Kidney glomerular epithelial cell (primary cell): ENCODE results near the gene CBX8.

Experiments used
- DNase-seq: peaks from one replicate; lab custom pipeline; 2025; lab: John Stamatoyannopoulos, UW

CBX8 gene

DNA sequence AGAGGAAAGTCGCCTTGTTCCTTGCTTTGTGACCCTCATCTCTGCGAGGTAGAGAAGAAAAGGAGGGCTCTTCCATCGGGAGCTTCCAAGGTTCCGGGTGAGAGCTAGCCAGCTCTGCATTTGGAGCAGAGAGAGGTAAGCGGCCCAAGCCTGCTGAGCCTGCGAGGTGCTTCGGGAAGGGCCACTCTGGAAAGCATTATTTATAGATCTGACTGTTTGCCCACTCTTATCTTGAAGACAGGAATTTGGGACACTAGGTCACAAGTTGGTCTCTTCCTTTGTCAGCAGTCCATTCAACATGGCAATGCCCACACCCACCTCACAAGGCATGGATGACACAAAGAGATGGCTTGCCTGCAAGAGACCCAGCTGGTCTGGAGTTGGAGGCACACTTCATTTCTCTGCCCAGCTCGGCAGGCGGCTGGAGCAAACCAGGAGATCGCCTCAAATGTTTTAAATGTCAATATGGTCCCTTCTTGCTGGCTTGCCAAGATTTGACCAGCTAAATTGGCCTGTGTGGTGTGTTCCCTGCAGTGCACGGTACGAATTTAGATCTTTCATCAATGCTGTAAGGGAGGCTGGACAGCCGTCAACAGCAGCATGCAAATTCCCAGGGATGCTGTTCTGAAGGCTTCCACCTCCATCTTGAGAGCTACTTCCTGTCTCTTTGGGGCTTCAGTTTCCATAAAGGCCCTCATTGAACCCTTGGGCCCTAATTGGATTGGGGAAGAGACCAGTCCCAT, 22.8 kb upstream of the CBX8 start:
- no peak for DNase-seq

DNA sequence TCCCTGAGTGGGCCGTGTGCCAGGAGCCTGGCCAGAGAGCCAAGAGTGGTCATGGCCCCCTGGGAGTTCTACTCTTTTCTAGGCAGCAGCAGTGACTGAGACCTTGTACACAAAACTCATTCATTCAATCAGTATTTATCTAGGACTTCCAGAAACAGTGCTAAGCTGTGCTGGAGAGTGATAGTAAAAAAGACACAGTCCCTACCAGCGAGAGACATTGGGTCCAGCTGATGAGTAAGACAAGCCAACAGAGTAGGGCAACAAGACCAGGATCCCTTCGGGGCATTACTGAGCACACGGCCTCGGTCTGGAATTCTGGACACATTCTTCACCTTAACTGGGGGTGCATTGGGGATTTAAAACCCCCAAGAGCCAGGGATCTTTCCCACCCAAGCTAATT, 22.2 kb upstream of the CBX8 start:
- no peak for DNase-seq

DNA sequence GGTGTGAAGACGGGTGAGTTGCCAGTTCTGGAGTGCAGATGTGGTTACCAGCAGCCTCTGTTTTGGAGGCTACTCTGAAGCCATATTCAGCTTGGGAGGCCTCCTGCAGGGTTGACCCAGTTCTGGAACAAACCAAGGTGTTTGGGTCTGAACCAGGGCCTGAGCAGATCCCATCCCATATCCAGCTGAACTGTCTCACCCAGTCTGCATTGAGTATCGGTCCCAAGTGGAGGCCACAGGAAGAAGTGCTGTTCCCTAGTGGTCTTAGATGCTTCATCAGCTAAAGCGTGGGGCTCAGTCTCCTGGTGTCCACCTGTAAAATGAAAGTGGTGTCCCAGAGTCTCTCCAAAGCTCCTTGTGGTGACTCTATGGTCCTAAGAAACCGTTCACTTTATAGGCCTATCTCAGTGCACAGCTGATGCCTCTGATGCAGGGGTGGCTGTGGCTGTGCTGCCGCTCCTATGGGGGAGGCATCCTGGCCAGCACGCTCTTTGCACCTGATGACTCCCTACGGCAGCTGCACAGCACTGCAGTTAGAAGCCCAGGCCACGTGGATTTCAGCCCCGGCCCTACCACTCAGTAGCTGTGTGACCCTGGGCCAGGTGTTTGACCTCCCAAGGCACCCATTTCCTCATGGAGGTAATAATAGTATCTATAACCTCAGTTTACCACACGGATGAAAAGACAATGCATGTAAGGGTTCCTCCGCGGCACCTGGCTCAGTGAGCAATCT, 21.3 kb upstream of the CBX8 start:
- no peak for DNase-seq

DNA sequence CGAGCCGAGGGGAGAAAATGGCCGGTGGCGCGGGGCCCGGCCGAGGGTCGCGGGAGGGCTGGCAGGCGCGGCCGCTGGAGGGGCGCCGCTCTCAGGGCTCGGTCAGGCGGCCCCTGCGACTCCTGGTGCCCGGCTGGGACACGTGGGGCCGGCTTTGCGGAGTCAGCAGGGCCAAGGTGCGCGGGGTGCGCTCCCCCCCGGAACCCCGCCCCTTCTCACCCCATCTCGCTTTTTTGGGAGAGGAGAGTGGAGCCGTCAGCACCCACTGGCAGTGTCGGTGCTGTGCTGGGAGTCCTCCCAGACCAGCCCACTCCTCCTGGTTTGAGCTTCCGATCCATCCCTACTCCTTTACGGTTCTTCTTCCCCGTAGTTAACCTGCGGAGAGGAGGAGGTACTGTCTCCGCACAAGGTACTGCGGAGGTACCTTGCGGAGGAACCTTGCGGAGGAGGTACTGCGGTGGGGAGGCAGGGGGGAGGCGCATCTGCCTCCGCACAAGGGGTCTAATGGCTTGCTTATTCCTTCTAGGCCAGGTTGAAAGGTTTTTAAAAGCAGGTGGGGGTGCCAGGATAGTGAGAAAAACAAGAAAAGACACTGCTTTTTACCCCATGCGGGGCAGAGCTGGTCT, 19.1 kb upstream of the CBX8 start:
- no peak for DNase-seq

DNA sequence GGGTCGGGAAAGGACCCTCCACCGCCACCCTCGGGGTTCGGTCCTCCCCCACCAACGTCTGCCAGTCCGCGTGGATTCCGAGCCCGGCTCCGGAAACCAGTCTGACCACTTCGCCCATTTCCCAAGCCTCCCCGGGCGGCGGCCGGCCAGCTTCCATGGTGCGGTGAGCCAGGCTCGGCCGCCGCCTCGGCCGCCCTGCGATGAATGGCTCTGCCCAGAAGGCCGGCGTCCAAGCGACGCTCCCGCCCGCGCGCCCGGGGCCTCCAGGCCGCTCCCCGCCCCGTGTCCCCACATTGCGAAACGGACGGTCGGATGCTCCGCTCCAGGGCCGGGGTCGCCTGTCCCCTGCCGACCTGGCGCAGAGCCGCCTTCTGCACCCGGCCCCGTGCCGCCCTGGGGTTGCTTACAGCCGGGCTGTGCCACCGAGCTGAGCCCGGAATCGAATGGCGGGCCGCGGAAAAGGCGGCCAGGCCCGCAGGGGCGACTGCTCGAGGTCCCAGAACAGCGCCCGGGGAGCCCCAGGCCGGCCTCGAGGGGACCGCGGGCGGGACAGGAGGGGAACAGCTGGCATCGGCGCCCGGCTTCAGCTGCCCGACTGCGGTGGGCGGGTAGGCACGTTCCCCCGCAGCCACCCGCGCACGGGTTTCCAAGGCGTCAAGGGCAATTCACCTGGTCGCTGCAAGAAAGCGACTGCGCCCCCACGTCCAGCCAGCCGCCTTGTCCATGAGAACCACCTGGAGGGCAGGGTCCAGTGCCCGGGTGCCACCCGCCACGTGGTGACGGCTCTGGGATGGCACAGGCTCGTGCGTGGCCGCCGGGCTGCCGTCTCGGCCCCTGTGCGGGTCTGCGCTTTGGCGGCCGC, 18.3 kb upstream of the CBX8 start:
- DNase-seq, result no peak

DNA sequence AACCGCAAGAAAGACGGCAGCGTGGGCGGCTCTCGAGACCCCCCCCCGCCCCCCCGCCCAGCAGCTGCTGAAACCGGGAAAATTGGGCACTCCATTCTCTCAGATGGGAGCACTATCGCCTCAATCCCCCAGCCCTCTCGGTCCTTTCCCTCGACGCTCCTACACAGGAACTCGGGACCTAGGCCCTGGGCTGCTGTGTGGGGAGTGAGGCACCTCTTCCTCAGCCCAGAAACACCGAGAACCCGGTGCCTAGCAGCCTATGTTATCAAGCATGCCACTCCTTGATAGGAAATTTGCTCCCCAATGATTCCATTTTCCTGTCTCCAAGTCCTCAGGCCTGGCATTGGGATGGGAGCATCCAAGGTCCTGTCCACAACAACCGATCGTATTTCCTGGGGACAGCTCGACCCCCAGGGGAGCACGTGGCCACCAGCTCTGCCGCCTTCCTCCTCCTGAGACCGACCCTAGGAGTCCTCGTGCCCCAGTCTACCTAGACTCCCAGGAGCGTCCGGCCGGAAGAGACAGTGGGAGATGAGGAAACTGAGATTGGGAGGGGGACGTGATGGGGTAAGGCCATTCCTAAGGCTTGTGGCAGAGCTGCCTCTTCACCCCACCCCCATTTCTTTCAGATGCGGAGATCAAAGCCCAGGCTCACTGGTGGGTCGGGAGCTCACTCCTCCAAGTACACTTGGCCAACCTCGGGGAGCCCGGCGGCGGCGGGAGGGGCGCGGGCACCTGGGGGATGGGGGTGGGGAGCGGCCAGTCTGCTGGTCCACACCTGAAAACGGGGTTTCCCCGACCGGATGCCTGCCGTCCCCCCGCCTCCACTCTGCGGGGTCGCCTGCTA, 17.5 kb upstream of the CBX8 start:
- DNase-seq, result no peak

DNA sequence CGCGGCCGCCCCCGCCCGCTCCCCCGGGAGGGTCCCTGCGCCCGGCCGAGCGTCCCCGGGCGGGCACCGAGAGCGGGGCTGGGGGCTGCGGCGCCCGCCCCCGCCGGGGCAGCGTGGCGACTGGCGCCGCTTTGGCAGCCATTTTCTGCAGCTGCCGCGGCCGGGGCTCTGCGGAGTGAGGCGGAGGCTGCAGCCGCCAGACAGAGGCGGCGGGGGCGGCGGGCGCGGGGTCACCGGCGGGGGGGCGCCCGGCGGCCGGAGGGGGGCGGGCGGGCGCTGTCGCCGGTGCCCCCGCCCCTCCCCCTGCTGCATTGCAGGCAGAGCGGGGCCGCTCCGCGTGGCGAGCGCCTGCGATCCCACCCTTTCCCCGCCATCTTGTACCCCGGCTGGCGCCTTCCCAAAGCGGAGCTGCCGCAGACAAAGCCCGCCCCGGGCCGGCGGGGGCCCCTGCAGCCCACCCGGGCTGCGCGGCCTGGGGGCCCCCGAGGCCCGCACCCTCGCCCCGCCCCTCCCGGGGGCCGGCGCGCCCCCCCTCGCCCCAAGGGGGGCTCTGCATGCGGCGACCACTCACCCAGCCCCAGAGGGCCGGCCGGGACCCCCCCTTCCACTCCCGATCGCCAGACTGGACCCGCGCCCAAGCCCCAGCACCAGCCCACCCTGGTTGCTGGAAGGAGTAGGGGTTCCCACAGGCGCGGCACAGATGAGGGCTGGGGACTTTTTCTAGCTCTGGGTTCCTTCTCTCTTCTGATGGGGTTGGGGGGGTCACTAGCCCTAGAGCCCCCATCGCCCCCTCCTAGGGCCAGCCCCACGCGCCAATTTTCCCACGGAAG, 16.6 kb upstream of the CBX8 start:
- no peak for DNase-seq

DNA sequence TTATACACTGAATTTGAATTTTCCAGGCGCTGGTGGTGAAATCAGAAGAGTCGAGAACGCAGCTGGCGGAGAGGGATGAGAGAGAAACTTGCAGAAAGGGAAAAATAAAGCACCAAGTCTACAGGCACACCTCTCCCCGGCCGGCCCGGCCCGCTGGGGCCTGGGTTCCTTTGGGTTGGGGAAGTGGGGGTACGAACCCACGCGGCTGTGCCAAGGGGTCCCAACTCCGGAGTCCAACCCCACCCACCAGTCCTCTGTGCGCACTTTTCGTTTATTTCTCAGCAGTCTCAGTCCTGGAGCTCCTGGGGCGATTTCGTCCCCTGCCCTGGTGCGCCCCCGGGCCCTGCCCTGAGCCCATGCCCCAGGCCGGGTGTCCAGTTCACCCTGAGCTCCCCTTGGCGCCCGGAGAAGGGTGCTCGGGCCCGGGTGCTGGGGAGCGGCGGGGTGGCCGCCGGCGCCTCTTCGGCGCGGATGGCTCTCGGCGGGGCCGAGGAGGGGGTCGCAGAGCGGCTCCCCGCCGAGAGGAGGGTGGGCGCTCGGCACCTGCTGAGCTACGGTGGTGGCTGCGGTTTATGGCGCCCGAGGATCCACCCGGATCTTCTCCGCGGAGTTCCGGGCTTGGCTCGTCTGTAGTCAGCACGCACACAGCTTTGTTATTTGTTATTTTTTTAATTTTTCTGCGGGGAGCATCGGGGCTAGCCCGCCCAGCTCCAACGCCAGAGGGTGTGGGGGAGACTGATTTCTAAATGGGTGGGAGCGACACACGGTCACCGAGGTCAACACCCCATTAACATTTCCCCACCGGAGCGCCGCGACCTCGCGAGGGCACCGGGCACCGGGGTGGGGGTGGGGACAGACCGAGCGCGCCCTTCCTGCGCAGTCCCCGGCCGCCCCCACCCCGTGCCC, 15.7 kb upstream of the CBX8 start:
- DNase-seq, result no peak

DNA sequence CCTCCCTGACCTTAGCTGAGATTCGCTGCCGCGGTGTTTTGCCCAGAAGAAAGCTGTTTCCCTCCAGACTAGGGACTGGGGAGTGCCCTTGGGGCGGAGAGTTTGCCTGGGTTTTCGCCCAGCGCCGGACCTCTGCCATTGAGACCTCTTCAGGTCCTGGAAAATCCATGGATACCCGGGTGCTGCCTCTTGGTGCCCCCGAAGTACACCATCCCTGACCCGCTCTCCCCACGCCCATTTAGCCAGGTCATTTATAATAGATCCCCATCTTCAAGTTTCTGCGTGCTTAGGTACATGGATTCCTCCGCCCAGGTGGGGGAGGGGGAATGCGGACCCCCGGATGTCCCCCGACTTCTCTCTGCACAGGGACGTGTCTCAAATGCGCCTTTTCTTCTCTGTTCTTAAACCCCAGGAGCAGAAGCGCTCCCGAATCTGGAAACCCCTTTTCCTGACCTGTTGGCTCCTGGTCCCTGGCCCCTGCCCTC, 15.0 kb upstream of the CBX8 start:
- no peak for DNase-seq

DNA sequence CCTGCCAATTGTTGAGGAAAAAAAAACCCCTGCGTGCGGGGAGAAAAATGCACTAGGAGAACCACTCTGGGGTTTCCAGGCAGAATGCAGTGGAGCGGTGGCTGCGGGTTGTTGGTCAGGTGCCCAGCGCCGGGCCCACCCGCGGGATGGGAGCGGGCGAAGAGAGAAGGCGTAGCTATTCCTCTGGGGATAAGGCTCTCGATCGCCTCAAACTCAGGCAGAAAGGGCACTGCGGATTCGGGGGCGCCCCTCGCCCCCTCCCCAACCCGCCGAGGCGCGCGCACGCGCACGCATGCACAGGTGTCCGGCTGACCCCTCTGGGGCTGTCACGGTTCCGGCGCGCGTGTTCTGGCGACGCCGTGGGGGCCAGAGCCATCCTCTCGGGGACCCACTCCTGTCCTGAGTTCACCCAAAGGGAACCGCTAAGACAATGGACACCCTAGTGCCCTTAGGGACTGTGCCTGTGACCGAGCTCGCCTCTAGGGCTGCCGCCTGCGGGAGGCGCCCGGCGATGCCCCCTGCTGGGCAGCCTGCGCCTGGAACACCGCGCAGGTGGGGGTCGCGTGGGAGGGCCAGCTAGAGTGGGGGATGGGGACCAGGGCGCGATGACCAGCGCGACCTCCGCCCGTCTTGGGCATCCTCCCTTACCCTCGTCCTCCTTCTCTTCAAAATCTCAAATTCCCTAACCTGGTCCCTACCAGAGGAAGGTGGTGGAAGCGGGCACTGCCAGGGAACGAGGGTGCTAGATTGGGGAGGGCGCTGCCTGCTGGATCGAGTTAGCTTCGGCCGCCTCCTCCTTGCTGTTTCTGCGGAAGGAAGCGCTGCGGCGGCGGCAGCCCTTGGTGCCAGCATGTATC, 14.4 kb upstream of the CBX8 start:
- DNase-seq, result peak; percentile 50

DNA sequence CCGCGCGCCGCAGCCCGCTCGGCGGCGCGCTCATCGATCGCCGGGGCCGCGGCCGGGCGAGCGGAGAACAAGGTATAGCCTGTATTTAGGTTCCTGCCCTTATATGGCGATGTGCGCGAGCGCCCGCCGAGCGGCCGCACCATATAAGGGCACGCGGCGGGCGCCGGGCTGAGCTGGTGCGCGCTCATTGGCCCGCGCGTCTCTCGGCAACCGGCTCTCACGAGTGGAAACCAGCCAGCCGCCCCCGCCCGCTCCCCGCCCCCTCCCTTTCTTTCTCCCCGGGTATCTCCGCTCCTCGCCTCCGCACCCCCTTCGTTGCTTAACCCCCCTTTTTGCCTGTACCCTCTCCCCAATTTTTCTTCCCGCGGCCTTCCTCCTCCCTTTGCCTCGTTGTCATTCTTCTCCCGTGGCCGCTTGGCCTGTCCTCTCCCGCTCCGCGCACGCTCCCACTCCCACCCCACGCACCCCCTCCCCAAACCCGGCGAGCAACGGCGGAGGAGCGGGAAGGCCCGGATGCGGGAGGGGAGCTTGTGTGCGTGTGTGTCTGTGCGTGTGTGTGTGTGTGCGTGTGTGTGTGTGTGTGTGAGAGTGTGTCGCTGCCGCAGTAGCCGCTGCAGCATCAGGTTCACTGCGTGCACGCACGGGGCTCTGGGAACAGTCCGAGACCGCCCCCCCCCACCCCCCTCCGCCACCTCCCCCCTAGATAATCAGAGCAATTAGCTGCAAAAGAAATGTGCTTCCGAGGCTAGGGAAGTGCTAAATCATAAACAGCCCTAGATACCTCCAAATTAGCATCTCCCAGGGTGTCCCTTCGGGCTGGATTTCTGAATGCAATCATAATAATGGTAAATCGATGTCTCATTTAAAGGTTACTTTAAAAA, 13.5 kb upstream of the CBX8 start:
- DNase-seq, result peak; percentile 72

DNA sequence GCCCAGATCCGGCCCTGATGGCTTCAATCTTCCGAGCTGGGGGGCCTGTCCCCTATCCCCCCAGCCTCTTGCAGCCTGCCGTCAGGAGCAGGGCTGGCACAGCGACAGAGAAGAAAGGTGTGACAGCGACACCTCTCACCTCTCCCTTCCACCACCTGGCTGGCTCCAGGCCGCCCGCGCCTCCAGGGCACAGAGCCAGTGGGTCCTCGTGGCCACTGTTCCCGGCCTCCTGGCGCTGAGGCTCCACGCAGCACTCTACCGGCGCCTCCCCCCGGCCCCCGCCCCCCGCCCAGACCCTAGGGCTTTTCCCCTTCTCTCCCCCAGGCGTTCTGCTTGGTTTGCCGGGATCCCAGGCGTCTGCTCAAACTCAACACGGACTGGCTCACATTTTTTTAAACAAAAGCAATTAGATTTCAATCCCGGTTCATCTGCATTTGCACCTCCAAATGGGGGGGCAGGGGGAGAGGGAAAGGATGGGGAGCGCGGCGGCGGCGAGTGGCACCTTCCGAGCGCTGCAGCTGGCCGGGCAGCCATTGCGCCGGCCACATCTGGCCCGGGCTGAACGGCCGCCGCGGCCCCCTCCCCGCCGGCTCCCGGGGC, 12.8 kb upstream of the CBX8 start:
- no peak for DNase-seq

DNA sequence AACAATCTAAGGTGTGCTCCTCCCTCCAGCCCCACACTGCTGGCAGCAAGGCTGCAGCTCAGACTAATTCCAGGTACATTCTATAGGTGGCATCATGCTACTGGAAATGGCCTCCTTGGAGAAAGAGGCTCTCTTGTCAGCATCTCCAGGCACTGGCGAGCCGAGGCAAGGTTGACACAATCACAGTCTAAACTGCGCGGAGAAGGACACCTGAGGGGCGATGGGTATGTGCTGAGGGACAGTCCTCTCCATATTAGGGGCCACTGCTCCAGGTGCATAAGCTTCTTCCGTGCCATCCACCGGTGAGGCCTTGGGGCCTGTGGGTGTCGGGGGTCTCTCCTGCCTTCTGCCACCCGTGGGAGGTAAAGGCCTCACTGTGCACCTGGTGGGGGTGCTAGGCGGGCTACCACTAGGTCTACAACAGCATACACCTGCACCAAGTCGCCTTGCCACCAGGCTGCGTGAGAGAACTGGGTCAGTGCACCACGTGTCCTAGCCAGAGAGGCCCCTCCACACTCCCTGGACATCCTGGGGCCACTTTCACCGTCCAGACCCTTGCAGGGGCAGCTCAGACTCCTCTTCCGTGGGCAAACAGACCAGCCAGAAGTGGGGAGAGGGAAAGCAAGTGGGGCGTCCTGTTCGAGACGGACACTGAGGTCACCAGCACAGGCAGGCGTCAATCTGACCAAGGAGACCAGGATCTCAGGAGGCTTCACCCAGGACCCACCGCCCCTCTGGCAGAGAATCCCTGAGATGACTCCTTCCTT, 12.1 kb upstream of the CBX8 start:
- peak; percentile 65 for DNase-seq

DNA sequence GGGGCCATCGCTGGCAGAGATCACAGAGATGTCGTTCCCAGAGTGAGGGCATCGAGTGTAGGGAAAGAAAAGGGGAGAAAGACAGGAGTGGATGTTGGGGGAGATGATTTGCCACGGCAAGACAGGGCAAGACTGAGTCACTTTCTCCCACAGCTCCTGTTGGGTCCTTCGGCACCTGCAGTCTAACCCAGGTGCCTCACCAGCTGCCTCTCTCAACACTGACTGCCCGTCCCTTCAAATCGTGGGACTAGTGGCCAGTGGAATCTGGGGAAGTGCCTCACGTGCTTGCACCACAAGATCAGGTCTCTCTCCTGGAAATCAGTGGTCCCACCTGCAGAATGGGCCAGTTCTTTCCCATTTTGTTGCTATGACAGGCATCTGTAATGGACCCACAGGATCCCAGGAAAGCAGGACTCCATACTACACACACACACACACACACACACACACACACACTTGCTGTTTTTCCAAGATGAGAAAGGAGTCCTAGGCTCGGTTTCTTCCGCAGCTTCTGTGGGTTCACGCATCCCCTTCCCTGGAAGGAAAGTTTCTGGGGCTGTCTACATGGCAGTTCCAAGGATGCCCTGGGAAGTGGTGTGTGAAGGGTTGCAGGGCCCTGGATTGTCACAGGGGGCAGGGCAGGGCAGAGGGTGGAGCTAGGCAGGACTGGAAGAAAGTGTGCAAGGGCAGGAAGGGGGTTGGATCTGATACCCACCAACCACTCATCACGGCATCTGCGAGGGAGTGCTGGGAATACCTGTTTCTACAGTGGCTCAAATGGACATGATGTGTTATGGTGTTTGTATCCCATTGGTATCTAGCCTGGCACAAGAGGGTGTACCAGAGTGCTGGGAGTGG, 10.2 kb upstream of the CBX8 start:
- DNase-seq, result no peak

DNA sequence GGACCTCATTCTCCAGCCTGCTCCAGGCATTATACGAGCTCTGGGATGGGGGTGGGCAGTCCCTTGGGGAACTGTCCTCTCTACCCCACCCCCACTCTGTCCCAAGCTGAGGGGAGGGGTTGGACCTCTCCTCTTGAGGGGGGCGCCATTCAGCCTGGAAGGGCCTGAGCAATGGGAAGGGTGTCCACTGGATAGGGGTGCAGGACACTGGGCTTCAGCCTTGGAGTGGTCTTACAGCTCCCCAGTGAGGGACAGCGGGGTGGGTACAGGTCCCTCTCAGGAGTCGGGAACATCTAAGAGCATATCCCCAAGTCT, 9.5 kb upstream of the CBX8 start:
- no peak for DNase-seq
